GM18517 (cell line): ENCODE results near the gene SSC5D.
"Not testable (repeated sequence)": the region's sequence is repeated elsewhere in the genome, so short reads cannot be mapped to it uniquely, and the experiment has no call there.

Source experiments
- ATAC-seq: cut with Tn5 transposase; IDR thresholded peaks from one replicate; pipeline ENCODE4 v1.9.1; 2021; ENCODE audit warnings: mild to moderate bottlenecking, moderate library complexity; ENCODE audit not compliant: unreplicated experiment

SSC5D gene

GRCh38 chr19:55486043-55486970 lies 1.9 kb upstream of the SSC5D start:
- ATAC-seq: no peak

GRCh38 chr19:55486971-55487923 lies 989 bp upstream of the SSC5D start:
- no peak for ATAC-seq

GRCh38 chr19:55488986-55489710 lies 912 bp downstream of the SSC5D start:
- no peak for ATAC-seq

- no peak for ATAC-seq
These were observed 1.7 kb downstream of the SSC5D start for GRCh38 chr19:55489711-55490477.

- no peak for ATAC-seq
These were observed 2.5 kb downstream of the SSC5D start for GRCh38 chr19:55490478-55491432.

- ATAC-seq: no peak
These were observed 3.5 kb downstream of the SSC5D start for GRCh38 chr19:55491546-55492360.

- ATAC-seq: no peak
These were observed 4.2 kb downstream of the SSC5D start for GRCh38 chr19:55492362-55492944.

- ATAC-seq: no peak
These were observed 4.9 kb downstream of the SSC5D start for GRCh38 chr19:55493052-55493644.

GRCh38 chr19:55493645-55494171 lies 5.5 kb downstream of the SSC5D start:
- ATAC-seq: no peak

- ATAC-seq: no peak
These were observed 6.0 kb downstream of the SSC5D start for GRCh38 chr19:55494172-55494761.

- no peak for ATAC-seq
These were observed 7.6 kb downstream of the SSC5D start for GRCh38 chr19:55495646-55496349.

GRCh38 chr19:55496820-55497219 lies 8.6 kb downstream of the SSC5D start:
- ATAC-seq: not testable (repeated sequence)

GRCh38 chr19:55497763-55498162 lies 9.5 kb downstream of the SSC5D start:
- ATAC-seq: no peak

- ATAC-seq: no peak
These were observed 10.1 kb downstream of the SSC5D start for GRCh38 chr19:55498246-55498840.

GRCh38 chr19:55500368-55500952 lies 12.2 kb downstream of the SSC5D start:
- ATAC-seq: no peak
